ENCODE results near the gene FOXI1.

DNA sequence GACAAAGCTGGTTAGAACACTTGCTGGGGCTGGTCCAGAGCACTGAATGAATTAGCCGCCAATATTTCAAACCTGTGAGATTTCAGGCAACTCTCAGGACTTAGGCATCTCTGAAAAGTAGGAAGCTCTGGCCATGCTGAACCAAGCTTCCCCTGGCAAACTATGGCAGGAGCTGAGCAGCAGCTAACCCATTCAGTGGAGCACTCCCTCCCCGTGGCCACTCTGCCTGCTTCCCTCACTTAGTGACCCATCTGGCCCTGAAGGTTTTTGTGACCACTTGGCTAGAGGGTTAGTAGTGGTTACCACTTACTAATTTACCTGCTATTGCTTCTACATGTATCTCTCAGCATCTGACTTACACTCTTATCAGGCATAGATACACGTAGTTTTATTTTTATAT lies 25.5 kb downstream of the FOXI1 start:
- TF ChIP-seq, protein P1, sequence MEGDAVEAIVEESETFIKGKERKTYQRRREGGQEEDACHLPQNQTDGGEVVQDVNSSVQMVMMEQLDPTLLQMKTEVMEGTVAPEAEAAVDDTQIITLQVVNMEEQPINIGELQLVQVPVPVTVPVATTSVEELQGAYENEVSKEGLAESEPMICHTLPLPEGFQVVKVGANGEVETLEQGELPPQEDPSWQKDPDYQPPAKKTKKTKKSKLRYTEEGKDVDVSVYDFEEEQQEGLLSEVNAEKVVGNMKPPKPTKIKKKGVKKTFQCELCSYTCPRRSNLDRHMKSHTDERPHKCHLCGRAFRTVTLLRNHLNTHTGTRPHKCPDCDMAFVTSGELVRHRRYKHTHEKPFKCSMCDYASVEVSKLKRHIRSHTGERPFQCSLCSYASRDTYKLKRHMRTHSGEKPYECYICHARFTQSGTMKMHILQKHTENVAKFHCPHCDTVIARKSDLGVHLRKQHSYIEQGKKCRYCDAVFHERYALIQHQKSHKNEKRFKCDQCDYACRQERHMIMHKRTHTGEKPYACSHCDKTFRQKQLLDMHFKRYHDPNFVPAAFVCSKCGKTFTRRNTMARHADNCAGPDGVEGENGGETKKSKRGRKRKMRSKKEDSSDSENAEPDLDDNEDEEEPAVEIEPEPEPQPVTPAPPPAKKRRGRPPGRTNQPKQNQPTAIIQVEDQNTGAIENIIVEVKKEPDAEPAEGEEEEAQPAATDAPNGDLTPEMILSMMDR (conservative IDR thresholded peaks at IDR 0.05), result no peak
- TF ChIP-seq EZH2 (IDR thresholded peaks at IDR 0.05; ENCODE audit: low read depth), result no peak
